ENCODE measurements around the gene ERICH4. TPM values are rescaled to one million over a fixed set of nuclear protein-coding genes. Genes with fewer than 3 reads are reported as not detected.
"Not testable (repeated sequence)": the region's sequence is repeated elsewhere in the genome, so short reads cannot be mapped to it uniquely, and the experiment has no call there.

Gene ERICH4
- total RNA-seq, 1 donor from 2014 or later: not detected

- Mint-ChIP-seq H3K36me3 (ENCODE audit: low read depth) (no peaks in the 10 kb centered on the region), H3K4me1 (ENCODE audit: low read depth) (no peaks in the 10 kb centered on the region), H3K4me3 (ENCODE audit: low read depth) (no peak overlapping the region), H3K27me3 (ENCODE audit: low read depth) (peaks cover 31% of the 10 kb centered on the region), H3K9me3 (no peaks in the 10 kb centered on the region), H3K27ac (no peak overlapping the region)
- intact Hi-C loops (cut with micrococcal nuclease): no loop called here
- DNase-seq (ENCODE audit: low spot score): no peak
Measured at GRCh38 chr19:41478875-41479756, 36.2 kb downstream of the ERICH4 start.

- Mint-ChIP-seq H3K36me3 (ENCODE audit: low read depth) (no peaks in the 10 kb centered on the region), H3K27me3 (ENCODE audit: low read depth) (peaks cover 35% of the 10 kb centered on the region), H3K4me1 (ENCODE audit: low read depth) (no peaks in the 10 kb centered on the region), H3K4me3 (ENCODE audit: low read depth) (no peak overlapping the region), H3K27ac (no peak overlapping the region), H3K9me3 (no peaks in the 10 kb centered on the region)
- intact Hi-C loops (cut with micrococcal nuclease): no loop called here
- DNase-seq (ENCODE audit: low spot score): no peak
Measured at GRCh38 chr19:41479757-41480191, 36.8 kb downstream of the ERICH4 start.

- no peak overlapping the region for H3K27ac Mint-ChIP-seq
- H3K27me3 Mint-ChIP-seq (ENCODE audit: low read depth): peaks cover 35% of the 10 kb centered on the region
- no peaks in the 10 kb centered on the region for H3K9me3 Mint-ChIP-seq
- no peak for DNase-seq (ENCODE audit: low spot score)
- intact Hi-C loops (cut with micrococcal nuclease): no loop called here
- H3K4me3 Mint-ChIP-seq (ENCODE audit: low read depth): no peak overlapping the region
- H3K4me1 Mint-ChIP-seq (ENCODE audit: low read depth): no peaks in the 10 kb centered on the region
- no peaks in the 10 kb centered on the region for H3K36me3 Mint-ChIP-seq (ENCODE audit: low read depth)
Measured at GRCh38 chr19:41480336-41480735, 37.4 kb downstream of the ERICH4 start.

- no peak for DNase-seq (ENCODE audit: low spot score)
- no peak overlapping the region for H3K4me3 Mint-ChIP-seq (ENCODE audit: low read depth)
- intact Hi-C loops (cut with micrococcal nuclease): loop anchor here (2.0 kb wide), 1 partner anchor 26 kb away; no protein-coding TSS in a partner anchor
- H3K9me3 Mint-ChIP-seq: no peaks in the 10 kb centered on the region
- H3K4me1 Mint-ChIP-seq (ENCODE audit: low read depth): no peaks in the 10 kb centered on the region
- peaks cover 37% of the 10 kb centered on the region for H3K27me3 Mint-ChIP-seq (ENCODE audit: low read depth)
- H3K36me3 Mint-ChIP-seq (ENCODE audit: low read depth): no peaks in the 10 kb centered on the region
- no peak overlapping the region for H3K27ac Mint-ChIP-seq
Measured at GRCh38 chr19:41484822-41485221, 41.9 kb downstream of the ERICH4 start.

- H3K4me3 Mint-ChIP-seq (ENCODE audit: low read depth); H3K36me3 Mint-ChIP-seq (ENCODE audit: low read depth); intact Hi-C loops (cut with micrococcal nuclease); H3K4me1 Mint-ChIP-seq (ENCODE audit: low read depth); DNase-seq (ENCODE audit: low spot score); H3K9me3 Mint-ChIP-seq; H3K27ac Mint-ChIP-seq: not testable (repeated sequence)
- peaks cover 29% of the 10 kb centered on the region for H3K27me3 Mint-ChIP-seq (ENCODE audit: low read depth)
Measured at GRCh38 chr19:41486953-41487352, 44.0 kb downstream of the ERICH4 start.

GRCh38 chr19:41492843-41493242, 49.9 kb downstream of the ERICH4 start:
- H3K9me3 Mint-ChIP-seq: no peaks in the 10 kb centered on the region
- H3K27ac Mint-ChIP-seq: no peak overlapping the region
- no peak for DNase-seq (ENCODE audit: low spot score)
- H3K27me3 Mint-ChIP-seq (ENCODE audit: low read depth): peaks cover 10% of the 10 kb centered on the region
- intact Hi-C loops (cut with micrococcal nuclease): no loop called here
- no peak overlapping the region for H3K4me3 Mint-ChIP-seq (ENCODE audit: low read depth)
- no peaks in the 10 kb centered on the region for H3K4me1 Mint-ChIP-seq (ENCODE audit: low read depth)
- no peaks in the 10 kb centered on the region for H3K36me3 Mint-ChIP-seq (ENCODE audit: low read depth)

Other genes starting within 250 kb of the ERICH4 start
- gene CYP2S1, start 249.9 kb upstream of the ERICH4 start, total RNA-seq: 0.34 and 1.2 TPM in 2 replicates
- 0.21 and 0.50 TPM in 2 replicates for gene AXL, start 223.9 kb upstream of the ERICH4 start, total RNA-seq
- 283 and 294 TPM in 2 replicates for gene HNRNPUL1, start 178.8 kb upstream of the ERICH4 start, total RNA-seq
- gene CCDC97, start 133.0 kb upstream of the ERICH4 start, total RNA-seq: 33.5 and 34.4 TPM in 2 replicates
- gene TGFB1, start 89.2 kb upstream of the ERICH4 start, total RNA-seq: 125 and 126 TPM in 2 replicates
- 6.2 TPM in 2 replicates for gene B9D2, start 79.0 kb upstream of the ERICH4 start, total RNA-seq
- 4.2 and 4.8 TPM in 2 replicates for gene TMEM91, start 66.6 kb upstream of the ERICH4 start, total RNA-seq
- 50.4 and 54.3 TPM in 2 replicates for gene EXOSC5, start 45.8 kb upstream of the ERICH4 start, total RNA-seq
- 18.9 and 20.5 TPM in 2 replicates for gene BCKDHA, start 45.3 kb upstream of the ERICH4 start, total RNA-seq
- gene B3GNT8, start 15.8 kb upstream of the ERICH4 start, total RNA-seq: 0.96 and 0.97 TPM in 2 replicates
- gene DMAC2, start 3.2 kb upstream of the ERICH4 start, total RNA-seq: 58.3 and 60.8 TPM in 2 replicates
- gene CEACAM21, start 133.0 kb downstream of the ERICH4 start, total RNA-seq: 16.6 and 19.4 TPM in 2 replicates
- not detected in 2 replicates for gene CEACAM4, start 183.9 kb downstream of the ERICH4 start, total RNA-seq
- gene CEACAM7, start 245.1 kb downstream of the ERICH4 start, total RNA-seq: not detected in 2 replicates